A549 (cell line): ENCODE results near the gene PTPRD. TPM values are rescaled to one million over a fixed set of nuclear protein-coding genes. Genes with fewer than 3 reads are reported as not detected.

Experiments used
- ATAC-seq, 2 experiments: fragments of 200-7000 bp in 1 of 2; fragments of >200 bp in 1 of 2; cut with Nextera tagmentation in 1 of 2; cut with Tn5 transposase in 1 of 2; 3 replicates each; pipeline versions ENCODE4 v1.8.0 to v1.9.1; 2018 to 2020; ENCODE audit warnings: mild to moderate bottlenecking in 1 of 2, moderate library complexity in 1 of 2
- CTCF ChIA-PET: fragments of 300-600 bp; sonication (Branson Sonifier 250); formaldehyde crosslinking; extraction: SDS; loops from one replicate; lab custom pipeline; 2021; ENCODE audit warnings: antibody characterized with exemption, inconsistent platforms; lab: Yijun Ruan, JAX
- POLR2A ChIA-PET: fragments of 350-600 bp; formaldehyde crosslinking; extraction: SDS; loops from one replicate; lab custom pipeline; 2021; ENCODE audit warnings: antibody characterized with exemption, inconsistent platforms; lab: Yijun Ruan, JAX
- DNase-seq, 2 experiments: peaks; one replicate each; pipeline versions ENCODE4 v3.0.0 to v3.0.0-alpha.2; 2011 to 2016; ENCODE audit warnings: low read depth in 1 of 2, low spot score in 1 of 2
- FAIRE-seq: peaks from 2 replicates; lab custom pipeline; 2011; peaks lifted over from hg19 to GRCh38; lab: Jason Lieb, UNC
- H3K27ac ChIP-seq, 2 experiments: fragments of >200 bp; sonication (Bioruptor Twin); formaldehyde crosslinking; 3 replicates each; pipeline ENCODE4 v1.5.1; 2016 to 2017
- H3K4me1 ChIP-seq: fragments of >200 bp; sonication (Bioruptor Twin); formaldehyde crosslinking; 3 replicates; pipeline ENCODE4 v1.6.1; 2016
- H3K4me2 ChIP-seq: fragments of >200 bp; sonication (Bioruptor Twin); formaldehyde crosslinking; 3 replicates; pipeline ENCODE4 v1.6.1; 2016
- H3K4me3 ChIP-seq: fragments of >200 bp; sonication (Bioruptor Twin); formaldehyde crosslinking; 3 replicates; pipeline ENCODE4 v1.5.1; 2016
- H3K9me3 ChIP-seq: fragments of >200 bp; sonication (Bioruptor Twin); formaldehyde crosslinking; 3 replicates; pipeline ENCODE4 v1.6.1; 2016
- BCL3 ChIP-seq: fragments of >200 bp; sonication (Bioruptor Twin); formaldehyde crosslinking; IDR thresholded peaks from 3 replicates; pipeline ENCODE4 v1.6.1; 2016
- BHLHE40 ChIP-seq: IDR thresholded peaks from 2 replicates; pipeline ENCODE4 v1.6.1; 2012; ENCODE audit warnings: low read depth, low read length, inconsistent platforms
- CBX2 ChIP-seq: fragments of 200-600 bp; sonication (generic); IDR thresholded peaks from 2 replicates; pipeline ENCODE4 v1.6.1; 2016; ENCODE audit warnings: low read depth, mild to moderate bottlenecking, borderline replicate concordance
- CHD2 ChIP-seq: fragments of 150-350 bp; IDR thresholded peaks from 2 replicates; pipeline ENCODE4 v1.6.1; 2014; ENCODE audit warnings: low read length; ENCODE audit not compliant: partially characterized antibody
- E2F6 ChIP-seq: IDR thresholded peaks from 2 replicates; pipeline ENCODE4 v1.6.1; 2012; ENCODE audit warnings: low read depth, borderline replicate concordance
- EHF ChIP-seq: fragments of 250-450 bp; sonication (Bioruptor Pico); IDR thresholded peaks from 2 replicates; pipeline ENCODE4 v1.5.0; 2020; ENCODE audit warnings: mild to moderate bottlenecking
- ESRRA ChIP-seq: fragments of 150-350 bp; IDR thresholded peaks from 2 replicates; pipeline ENCODE4 v1.6.1; 2014; ENCODE audit warnings: mild to moderate bottlenecking, low read length, borderline replicate concordance
- FOSB ChIP-seq: fragments of 250-450 bp; sonication (Bioruptor Pico); IDR thresholded peaks from 2 replicates; pipeline ENCODE4 v1.5.0; 2020; ENCODE audit warnings: mild to moderate bottlenecking, moderate library complexity
- FOSL2 ChIP-seq, 2 experiments: fragments of 450-650 bp in 1 of 2; fragments of >200 bp in 1 of 2; sonication (Bioruptor Twin) in 1 of 2; formaldehyde crosslinking; IDR thresholded peaks; 2 replicates each; pipeline versions ENCODE4 v1.5.0 to v1.6.1; 2016 to 2020; ENCODE audit warnings: mild to moderate bottlenecking in 1 of 2, moderate library complexity in 1 of 2
- GATA3 ChIP-seq: IDR thresholded peaks from 2 replicates; pipeline ENCODE4 v1.6.1; 2012; ENCODE audit warnings: borderline replicate concordance
- HES2 ChIP-seq: fragments of >200 bp; sonication (Bioruptor Twin); formaldehyde crosslinking; IDR thresholded peaks from 2 replicates; pipeline ENCODE4 v1.6.1; 2016
- HOXA7 ChIP-seq: fragments of 250-450 bp; sonication (Bioruptor Pico); IDR thresholded peaks from 2 replicates; pipeline ENCODE4 v1.5.0; 2020; ENCODE audit warnings: mild to moderate bottlenecking, moderate library complexity
- JUN ChIP-seq, 2 experiments: fragments of >200 bp; sonication (Bioruptor Twin); formaldehyde crosslinking; IDR thresholded peaks; 2 replicates in 1 of 2; 3 replicates in 1 of 2; pipeline ENCODE4 v1.6.1; 2016 to 2017
- JUNB ChIP-seq: fragments of >200 bp; sonication (Bioruptor Twin); formaldehyde crosslinking; IDR thresholded peaks from 2 replicates; pipeline ENCODE4 v1.6.1; 2016
- KDM1A ChIP-seq: fragments of 200-600 bp; sonication (generic); IDR thresholded peaks from 2 replicates; pipeline ENCODE4 v1.6.1; 2016; ENCODE audit warnings: low read depth, mild to moderate bottlenecking
- MAFK ChIP-seq: fragments of 450-650 bp; IDR thresholded peaks from 2 replicates; pipeline ENCODE4 v1.6.1; 2014; ENCODE audit not compliant: partially characterized antibody
- MAZ ChIP-seq: fragments of 150-350 bp; IDR thresholded peaks from 2 replicates; pipeline ENCODE4 v1.6.1; 2014; ENCODE audit warnings: antibody characterized with exemption, low read depth, low read length, borderline replicate concordance
- NFE2L2 ChIP-seq: fragments of 150-350 bp; conservative IDR thresholded peaks from 2 replicates; pipeline ENCODE4 v1.6.1; 2014; ENCODE audit warnings: low read length
- PBX3 ChIP-seq: IDR thresholded peaks from 2 replicates; pipeline ENCODE4 v1.6.1; 2012
- POLR2AphosphoS2 ChIP-seq: conservative IDR thresholded peaks from 2 replicates; pipeline ENCODE4 v1.6.1; 2012; ENCODE audit warnings: low read length, improper control_type of control experiment, inconsistent platforms
- RAD21 ChIP-seq, 2 experiments: fragments of >200 bp in 1 of 2; sonication (Bioruptor Twin) in 1 of 2; formaldehyde crosslinking in 1 of 2; IDR thresholded peaks in 1 of 2; conservative IDR thresholded peaks in 1 of 2; 2 replicates in 1 of 2; 3 replicates in 1 of 2; pipeline ENCODE4 v1.6.1; 2012 to 2018; ENCODE audit warnings: inconsistent platforms in 1 of 2
- RARB ChIP-seq: fragments of 250-450 bp; sonication (Bioruptor Pico); IDR thresholded peaks from 2 replicates; pipeline ENCODE4 v1.8.0; 2021; ENCODE audit warnings: mild to moderate bottlenecking, moderate library complexity
- RCOR1 ChIP-seq: fragments of 150-350 bp; IDR thresholded peaks from 2 replicates; pipeline ENCODE4 v1.6.1; 2014; ENCODE audit warnings: antibody characterized with exemption, low read length, low read depth
- RNF2 ChIP-seq: fragments of 200-600 bp; sonication (generic); IDR thresholded peaks from 2 replicates; pipeline ENCODE4 v1.6.1; 2016; ENCODE audit warnings: low read depth, mild to moderate bottlenecking, antibody characterized with exemption, moderate library complexity, borderline replicate concordance
- SMC3 ChIP-seq: fragments of >200 bp; sonication (Bioruptor Twin); formaldehyde crosslinking; IDR thresholded peaks from 3 replicates; pipeline ENCODE4 v1.6.1; 2018; ENCODE audit warnings: inconsistent platforms
- ZC3H11A ChIP-seq: fragments of 450-650 bp; IDR thresholded peaks from 2 replicates; pipeline ENCODE4 v1.6.1; 2014; ENCODE audit warnings: antibody characterized with exemption, mild to moderate bottlenecking
- ZNF302 ChIP-seq: fragments of 250-450 bp; sonication (Bioruptor Pico); IDR thresholded peaks from 2 replicates; pipeline ENCODE4 v1.9.0; 2021; ENCODE audit warnings: inconsistent platforms, mild to moderate bottlenecking, moderate library complexity
- WGBS: methylation state at CpG from one replicate; pipeline ENCODE4 v1.1.6; 2017; ENCODE audit errors: missing lambda C conversion rate; 5-methylcytosine and 5-hydroxymethylcytosine counted together
- polyA plus RNA-seq, 4 experiments: library from polyadenylated mRNA; depleted of rRNA in 3 of 4; stranded (reverse); fragments of >200 nt; fragmentation: RNase III in 1 of 4; extraction: RNeasy Plus Mini Kit Qiagen cat#74134 plus additional on column Dnase treatment in 1 of 4; gene quantifications; 2 replicates in 3 of 4; 3 replicates in 1 of 4; pipeline ENCODE4 v1.2.3, GENCODE V29; 2011 to 2017

The PTPRD gene
- polyA plus RNA-seq, 2 of the 4 experiments (the other 2 are of a cell fraction): 0.39 to 1.3 TPM

GRCh38 chr9:9536523-9536922 lies 1076.3 kb downstream of the PTPRD start:
- Histone ChIP-seq H3K27ac (no peak overlapping the region), H3K4me2 (no peak overlapping the region), H3K4me1 (no peaks in the 10 kb centered on the region), H3K4me3 (no peak overlapping the region), H3K9me3 (no peaks in the 10 kb centered on the region; the same call in 2 of the 3 replicates)
- TF ChIP-seq RARB (no peak), JUN (IDR thresholded peaks at IDR 0.05) (no peak), SMC3 (no peak), HOXA7 (CRISPR knock-in tag) (no peak)
- WGBS: 21% methylated on average over 9 of the region's 9 CpGs
- ATAC-seq (no peak), DNase-seq (no peak), FAIRE-seq (no peak)
- ChIA-PET CTCF (no interaction called here), POLR2A (no interaction called here)

- no peaks in the 10 kb centered on the region for H3K9me3 ChIP-seq
- 5% methylated on average over 8 of the region's 8 CpGs for WGBS
- no peak for DNase-seq
- no peaks in the 10 kb centered on the region for H3K4me1 ChIP-seq
- H3K4me2 ChIP-seq: no peak overlapping the region
- FAIRE-seq: no peak
- ATAC-seq: no peak
- H3K27ac ChIP-seq: no peak overlapping the region
- POLR2A ChIA-PET: no interaction called here
- H3K4me3 ChIP-seq: no peak overlapping the region
- no peak for TF ChIP-seq BCL3
- TF ChIP-seq ZC3H11A: no peak
- no peak for TF ChIP-seq MAFK
- no peak for TF ChIP-seq BHLHE40
- no peak for TF ChIP-seq FOSL2 (IDR thresholded peaks at IDR 0.05)
- TF ChIP-seq FOSL2 (CRISPR knock-in tag; IDR thresholded peaks at IDR 0.05): no peak
- no peak for TF ChIP-seq E2F6
- no peak for TF ChIP-seq GATA3
- TF ChIP-seq MAZ: no peak
- TF ChIP-seq, all 56 proteins: peak for 0
- CTCF ChIA-PET: no interaction called here
Measured at GRCh38 chr9:9523476-9524139, 1089.2 kb downstream of the PTPRD start.

- Histone ChIP-seq H3K4me2 (no peak overlapping the region), H3K27ac (no peak overlapping the region), H3K9me3 (no peaks in the 10 kb centered on the region), H3K4me1 (no peaks in the 10 kb centered on the region), H3K4me3 (no peak overlapping the region)
- FAIRE-seq (no peak), ATAC-seq (no peak), DNase-seq (no peak)
- ChIA-PET CTCF (no interaction called here), POLR2A (no interaction called here)
- TF ChIP-seq GATA3 (no peak), CHD2 (no peak), RNF2 (no peak), ESRRA (no peak), SMC3 (no peak)
- WGBS: 0% methylated on average over 1 of the region's 1 CpG
Measured at GRCh38 chr9:9522406-9522805, 1090.4 kb downstream of the PTPRD start.

GRCh38 chr9:9521033-9521779 lies 1091.6 kb downstream of the PTPRD start:
- WGBS: 2% methylated on average over 5 of the region's 5 CpGs
- no peak for TF ChIP-seq ZC3H11A
- TF ChIP-seq JUNB: no peak
- TF ChIP-seq RCOR1: no peak
- no peak for TF ChIP-seq RARB
- no peak for TF ChIP-seq HOXA7 (CRISPR knock-in tag)
- TF ChIP-seq HES2: no peak
- no peak for TF ChIP-seq EHF
- TF ChIP-seq RAD21 (conservative IDR thresholded peaks at IDR 0.05 in 1 of 2, IDR thresholded peaks at IDR 0.05 in 1 of 2): no peak
- no peak for TF ChIP-seq ZNF302 (CRISPR knock-in tag)
- TF ChIP-seq PBX3: no peak
- no peak for TF ChIP-seq FOSB
- TF ChIP-seq NFE2L2: no peak
- no peak for TF ChIP-seq CHD2
- no peak for TF ChIP-seq JUN (IDR thresholded peaks at IDR 0.05)
- no peak for TF ChIP-seq KDM1A
- no peak for TF ChIP-seq CBX2
- no peak for TF ChIP-seq POLR2AphosphoS2

More at GRCh38 chr9:9521033-9521779, 1091.6 kb downstream of the PTPRD start:
- no peak overlapping the region for H3K4me3 ChIP-seq
- H3K4me2 ChIP-seq: no peak overlapping the region
- DNase-seq (no peak), FAIRE-seq (no peak), ATAC-seq (no peak)
- ChIA-PET POLR2A (no interaction called here), CTCF (no interaction called here)
- no peak overlapping the region for H3K27ac ChIP-seq
- no peaks in the 10 kb centered on the region for H3K9me3 ChIP-seq
- no peaks in the 10 kb centered on the region for H3K4me1 ChIP-seq
